Measurements from ENCODE around the gene PET100.
A peak's percentile ranks its signal among the peaks of the same experiment; 100 is the strongest.

The PET100 gene

GRCh38 chr19:7638802-7639465 is 9.3 kb downstream of the PET100 start:
- no peak for TF ChIP-seq CTCF (IDR thresholded peaks at IDR 0.05; ENCODE audit: low read depth, low read length)
- DNase-seq = peak; percentile 83

GRCh38 chr19:7639863-7640348 is 10.3 kb downstream of the PET100 start:
- no peak for TF ChIP-seq CTCF (IDR thresholded peaks at IDR 0.05; ENCODE audit: low read depth, low read length)
- no peaks in the 10 kb centered on the region for H3K36me3 ChIP-seq
- H3K4me3 ChIP-seq (ENCODE audit: low read depth, low read length) = no peak overlapping the region
- no peak for DNase-seq
- no peak overlapping the region; the same call in 1 of the 2 replicates for H3K27ac ChIP-seq
- H3K9me3 ChIP-seq (ENCODE audit: severe bottlenecking) = no peaks in the 10 kb centered on the region
- H3K27me3 ChIP-seq (ENCODE audit: insufficient read depth, low read depth, severe bottlenecking) = no peaks in the 10 kb centered on the region

More at GRCh38 chr19:7638802-7639465, 9.3 kb downstream of the PET100 start:
- Histone ChIP-seq H3K27me3 (ENCODE audit: insufficient read depth, low read depth, severe bottlenecking) (no peaks in the 10 kb centered on the region), H3K9me3 (ENCODE audit: severe bottlenecking) (no peaks in the 10 kb centered on the region), H3K27ac (peak overlapping the region; percentile 87), H3K36me3 (no peaks in the 10 kb centered on the region), H3K4me3 (ENCODE audit: low read depth, low read length) (peak overlapping the region; percentile 36)

GRCh38 chr19:7640803-7641202 is 11.2 kb downstream of the PET100 start:
- Histone ChIP-seq H3K9me3 (ENCODE audit: severe bottlenecking) (no peaks in the 10 kb centered on the region), H3K4me3 (ENCODE audit: low read depth, low read length) (no peak overlapping the region), H3K27me3 (ENCODE audit: insufficient read depth, low read depth, severe bottlenecking) (no peaks in the 10 kb centered on the region), H3K27ac (no peak overlapping the region), H3K36me3 (no peaks in the 10 kb centered on the region)
- DNase-seq = no peak
- no peak for TF ChIP-seq CTCF (IDR thresholded peaks at IDR 0.05; ENCODE audit: low read depth, low read length)

- Histone ChIP-seq H3K4me3 (ENCODE audit: low read depth, low read length) (no peak overlapping the region), H3K36me3 (no peaks in the 10 kb centered on the region), H3K27me3 (ENCODE audit: insufficient read depth, low read depth, severe bottlenecking) (no peaks in the 10 kb centered on the region), H3K9me3 (ENCODE audit: severe bottlenecking) (no peaks in the 10 kb centered on the region), H3K27ac (no peak overlapping the region)
- peak; percentile 64 for TF ChIP-seq CTCF (IDR thresholded peaks at IDR 0.05; ENCODE audit: low read depth, low read length)
- peak; percentile 63 for DNase-seq
Measured at GRCh38 chr19:7641290-7642276, 12.0 kb downstream of the PET100 start.

- no peak for DNase-seq
Measured at GRCh38 chr19:7642295-7643030, 12.9 kb downstream of the PET100 start.

More at GRCh38 chr19:7642295-7643030, 12.9 kb downstream of the PET100 start:
- TF ChIP-seq CTCF (IDR thresholded peaks at IDR 0.05; ENCODE audit: low read depth, low read length) = no peak
- H3K27ac ChIP-seq = no peak overlapping the region
- no peaks in the 10 kb centered on the region for H3K9me3 ChIP-seq (ENCODE audit: severe bottlenecking)
- H3K4me3 ChIP-seq (ENCODE audit: low read depth, low read length) = no peak overlapping the region
- H3K36me3 ChIP-seq = no peaks in the 10 kb centered on the region
- H3K27me3 ChIP-seq (ENCODE audit: insufficient read depth, low read depth, severe bottlenecking) = no peaks in the 10 kb centered on the region
